GM19043 (cell line): ENCODE measurements around the gene GYPE.
"Not testable (repeated sequence)": the region's sequence is repeated elsewhere in the genome, so short reads cannot be mapped to it uniquely, and the experiment has no call there.

ENCODE experiments used
- ATAC-seq: cut with Tn5 transposase; IDR thresholded peaks from one replicate; pipeline ENCODE4 v1.9.1; 2021; ENCODE audit warnings: low read depth; ENCODE audit not compliant: unreplicated experiment

The GYPE gene

GRCh38 chr4:143905440-143905839, at the start of gene GYPE:
TSS of gene GYPE (minus strand) at chr4:143905559. CDS start at chr4:143905507, 52 bp downstream.
- not testable (repeated sequence) for ATAC-seq

DNA sequence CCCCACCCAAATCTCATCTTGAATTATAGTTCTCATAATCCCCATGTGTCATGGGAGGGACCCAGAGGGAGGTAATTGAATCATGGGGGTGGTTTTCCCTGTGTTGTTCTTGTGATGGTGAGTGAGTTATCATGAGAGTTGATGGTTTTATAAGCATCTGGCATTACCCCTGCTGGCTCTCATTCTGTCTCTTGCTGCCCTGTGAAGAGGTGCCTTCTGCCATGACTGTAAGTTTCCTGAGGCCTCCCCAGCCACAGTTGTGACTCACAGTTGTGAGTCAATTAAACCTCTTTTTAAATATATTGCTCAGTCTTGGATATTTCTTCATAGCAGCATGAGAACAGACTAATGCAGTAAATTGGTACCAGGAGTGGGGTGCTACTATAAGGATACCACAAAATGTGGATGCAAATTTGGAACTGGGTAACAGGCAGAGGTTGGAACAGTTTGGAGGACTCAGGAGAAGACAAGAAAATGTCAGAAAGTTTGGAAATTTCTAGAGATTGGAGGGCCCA, 46.2 kb upstream of the GYPE start:
- ATAC-seq, result not testable (repeated sequence)

DNA sequence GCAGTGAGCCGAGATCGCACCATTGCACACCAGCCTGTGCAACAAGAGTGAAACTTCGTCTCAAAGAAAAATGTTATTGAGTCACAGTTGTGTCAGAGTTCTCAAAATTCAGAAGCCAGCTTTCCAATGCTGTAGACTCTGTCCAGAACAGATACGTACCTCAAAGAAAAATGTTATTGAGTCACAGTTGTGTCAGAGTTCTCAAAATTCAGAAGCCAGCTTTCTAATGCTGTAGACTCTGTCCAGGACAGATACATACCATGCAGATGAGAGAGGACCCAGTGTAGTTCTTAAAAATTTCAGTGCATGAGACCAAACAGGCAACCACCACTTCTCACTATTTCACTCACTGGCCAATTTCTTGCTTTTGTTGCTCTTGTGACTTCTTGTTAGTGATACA, 45.6 kb upstream of the GYPE start:
- not testable (repeated sequence) for ATAC-seq

GRCh38 chr4:143950185-143950584, 44.8 kb upstream of the GYPE start:
- ATAC-seq, result not testable (repeated sequence)

GRCh38 chr4:143947493-143947892, 42.1 kb upstream of the GYPE start:
- ATAC-seq, result not testable (repeated sequence)

DNA sequence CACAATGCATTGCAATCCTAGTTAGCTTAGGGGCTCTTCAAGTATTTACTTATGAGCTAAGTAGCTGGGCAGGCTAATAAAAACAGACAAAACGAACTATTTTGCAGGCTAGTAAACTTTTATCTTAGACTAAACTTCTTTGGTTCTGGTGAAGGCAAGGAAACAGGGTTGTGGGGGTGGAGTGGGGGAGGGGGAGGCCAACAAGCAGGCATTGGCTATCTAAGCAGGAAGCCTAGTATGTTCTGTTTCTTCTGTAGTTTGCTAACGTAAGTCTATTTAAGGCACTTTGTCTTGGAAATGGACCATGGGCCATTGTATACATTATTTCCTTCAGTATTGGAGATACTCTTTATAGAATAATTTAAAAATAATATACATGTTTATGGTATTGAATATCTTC, 35.3 kb upstream of the GYPE start:
- ATAC-seq, result not testable (repeated sequence)

GRCh38 chr4:143939528-143939927, 34.2 kb upstream of the GYPE start:
- ATAC-seq, result no peak

- ATAC-seq, result not testable (repeated sequence)
Observed at GRCh38 chr4:143938890-143939289, 33.5 kb upstream of the GYPE start.

- no peak for ATAC-seq
Observed at GRCh38 chr4:143921181-143921580, 15.8 kb upstream of the GYPE start.

- ATAC-seq, result not testable (repeated sequence)
Observed at GRCh38 chr4:143916485-143916884, 11.1 kb upstream of the GYPE start.

GRCh38 chr4:143912478-143912877, 7.1 kb upstream of the GYPE start:
- ATAC-seq, result not testable (repeated sequence)

DNA sequence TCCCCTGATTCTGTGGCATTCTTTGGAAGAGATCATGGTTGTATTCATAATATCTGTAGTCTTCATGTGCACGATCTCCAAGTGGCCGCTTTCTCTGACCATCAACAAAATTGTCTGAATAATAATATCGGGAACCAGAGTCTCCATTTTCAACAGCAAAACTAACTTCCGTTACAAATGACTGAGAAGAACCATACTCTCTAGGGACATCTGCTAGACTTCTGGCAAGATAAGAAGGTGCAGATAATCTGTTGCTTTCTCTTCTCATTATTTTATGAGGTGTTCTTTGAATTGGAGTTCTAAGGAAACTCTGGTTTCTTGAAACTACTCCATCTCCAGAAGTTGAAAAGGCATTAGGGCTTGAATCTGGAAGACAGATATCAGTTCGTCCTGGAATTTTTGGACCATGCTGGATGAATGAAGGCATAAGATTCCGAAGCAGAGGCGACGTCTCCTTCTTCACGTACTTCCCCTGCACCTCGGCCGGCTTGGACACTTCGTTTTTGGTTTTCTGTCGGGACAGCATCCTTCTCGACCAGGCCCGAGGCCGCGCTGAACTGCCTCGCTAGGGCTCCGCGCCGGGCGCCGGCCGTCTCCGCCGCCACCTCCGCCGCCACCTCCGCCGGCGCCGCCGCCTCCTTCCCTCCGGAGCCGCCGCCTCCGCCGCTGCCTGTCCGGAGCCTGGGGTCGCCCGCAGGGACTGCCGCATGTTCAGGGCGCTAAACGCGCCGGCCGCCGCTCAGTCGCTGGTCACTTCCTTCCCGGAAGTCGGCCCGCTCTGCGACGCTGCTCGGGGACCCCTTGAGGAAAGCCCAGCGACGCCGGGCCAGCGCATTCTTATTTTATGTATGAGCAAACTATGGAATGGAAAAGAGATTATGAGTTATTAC, 6.4 kb upstream of the GYPE start:
- ATAC-seq, result peak; percentile 48

GRCh38 chr4:143910906-143911305, 5.5 kb upstream of the GYPE start:
- not testable (repeated sequence) for ATAC-seq

GRCh38 chr4:143907811-143908210, 2.5 kb upstream of the GYPE start:
- peak; percentile 42 for ATAC-seq

DNA sequence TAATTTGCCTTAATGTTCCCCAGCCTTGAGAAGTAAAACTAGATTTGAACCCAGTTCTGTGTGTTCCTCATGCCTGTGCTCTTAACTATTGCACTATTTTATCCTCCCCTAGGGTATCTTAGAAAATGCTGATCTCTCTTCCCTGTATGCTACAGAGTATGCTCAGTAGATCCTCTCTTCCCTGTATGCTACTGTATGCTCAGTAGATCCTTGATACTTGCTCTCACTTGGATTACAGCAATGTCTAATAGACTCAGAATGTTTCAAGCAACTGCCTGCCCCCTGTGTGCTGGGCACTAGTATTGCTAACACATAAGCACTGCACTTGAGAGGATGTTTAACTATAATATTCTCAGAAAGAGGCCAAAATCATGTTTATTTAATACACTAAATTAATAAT, 928 bp downstream of the GYPE start:
- ATAC-seq, result not testable (repeated sequence)

- not testable (repeated sequence) for ATAC-seq
Observed at GRCh38 chr4:143890323-143890722, 15.0 kb downstream of the GYPE start.

GRCh38 chr4:143888189-143888588, 17.2 kb downstream of the GYPE start:
- not testable (repeated sequence) for ATAC-seq

DNA sequence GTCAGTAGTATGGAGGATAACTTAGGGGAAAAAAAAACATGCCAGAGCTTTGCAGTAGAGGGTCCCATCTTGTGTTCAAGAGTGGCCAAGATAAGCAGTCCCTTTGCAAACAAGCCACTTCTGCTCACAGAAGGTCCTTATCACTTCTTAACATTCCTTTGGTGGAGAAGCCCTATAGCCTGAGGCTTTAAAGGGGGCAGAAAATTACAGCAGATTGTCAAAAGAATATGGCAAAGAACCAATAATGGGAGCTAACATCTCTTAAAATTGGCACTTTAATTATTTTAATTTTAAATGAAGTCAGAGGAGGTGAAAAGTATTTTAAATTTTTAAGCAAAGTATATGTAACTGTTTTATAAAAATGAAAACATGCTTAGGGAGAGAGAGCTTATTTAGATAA, 20.4 kb downstream of the GYPE start:
- ATAC-seq, result not testable (repeated sequence)

DNA sequence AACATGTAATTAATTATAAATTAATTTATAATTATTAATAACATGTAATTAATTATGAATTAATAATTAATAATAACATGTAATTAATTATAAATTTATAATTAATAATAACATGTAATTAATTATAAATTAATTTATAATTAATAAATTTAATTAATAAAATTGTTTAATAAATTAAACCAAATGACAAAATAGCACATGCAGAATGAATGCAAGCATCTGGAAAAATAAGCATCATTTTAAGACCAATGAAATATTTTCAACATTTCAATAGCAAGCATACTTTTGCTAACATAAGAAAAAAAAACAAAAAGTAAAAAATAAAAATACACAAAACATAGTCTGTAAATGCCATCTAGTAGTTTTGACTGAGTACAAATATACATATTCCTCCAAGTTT, 21.8 kb downstream of the GYPE start:
- no peak for ATAC-seq

- no peak for ATAC-seq
Observed at GRCh38 chr4:143882892-143883291, 22.5 kb downstream of the GYPE start.

DNA sequence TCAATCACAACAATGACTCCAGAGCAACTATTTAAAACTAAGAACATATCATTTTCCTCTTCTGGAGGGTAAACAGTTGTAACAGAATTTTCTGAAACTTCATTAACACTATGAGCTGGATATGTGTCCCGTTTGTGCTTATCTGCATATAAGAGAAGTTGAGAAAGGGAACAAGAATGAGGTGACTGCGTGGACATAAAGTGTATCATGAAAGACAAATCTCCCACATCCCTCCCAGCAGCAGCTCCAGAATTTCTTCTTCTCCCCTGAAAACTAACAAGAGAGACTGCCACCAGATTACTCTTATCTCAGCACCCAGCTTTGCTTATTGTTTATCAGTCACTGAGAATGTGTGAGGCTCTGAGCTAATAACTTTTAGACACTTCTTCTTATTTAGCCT, 25.8 kb downstream of the GYPE start:
- not testable (repeated sequence) for ATAC-seq

GRCh38 chr4:143875357-143875756, 30.0 kb downstream of the GYPE start:
- not testable (repeated sequence) for ATAC-seq
